H9 (cell line): ENCODE results near the gene VPS51. TPM values are rescaled to one million over a fixed set of nuclear protein-coding genes. Genes with fewer than 3 reads are reported as not detected.
A peak's percentile ranks its signal among the peaks of the same experiment; 100 is the strongest.

Experiments used
- DNase-seq: peaks from one replicate; pipeline ENCODE4 v3.0.0-alpha.2; 2017
- H2AFZ ChIP-seq: one replicate; pipeline ENCODE4 v1.6.1; 2013; ENCODE audit warnings: mild to moderate bottlenecking, low read length, control low read depth, moderate library complexity
- H2AK5ac ChIP-seq: 2 replicates; pipeline ENCODE4 v1.6.1; 2013; ENCODE audit warnings: low read length, control low read depth, mixed read lengths; ENCODE audit not compliant: insufficient read length
- H2BK120ac ChIP-seq: one replicate; pipeline ENCODE4 v1.6.1; 2013; ENCODE audit warnings: low read depth, mild to moderate bottlenecking, low read length, control low read depth, inconsistent platforms; ENCODE audit not compliant: poor library complexity, severe bottlenecking
- H2BK12ac ChIP-seq: 2 replicates; pipeline ENCODE4 v1.6.1; 2013; ENCODE audit warnings: low read length, control low read depth, mixed read lengths, low read depth; ENCODE audit not compliant: insufficient read length
- H2BK15ac ChIP-seq: 2 replicates; pipeline ENCODE4 v1.6.1; 2013; ENCODE audit warnings: low read depth, low read length, control low read depth
- H2BK20ac ChIP-seq: one replicate; pipeline ENCODE4 v1.6.1; 2013; ENCODE audit warnings: low read depth, mild to moderate bottlenecking, low read length, control low read depth, inconsistent platforms; ENCODE audit not compliant: poor library complexity, severe bottlenecking
- H2BK5ac ChIP-seq: 2 replicates; pipeline ENCODE4 v1.6.1; 2013; ENCODE audit warnings: low read length, control low read depth, mixed read lengths; ENCODE audit not compliant: insufficient read length
- H3K14ac ChIP-seq: 2 replicates; pipeline ENCODE4 v1.6.1; 2013; ENCODE audit warnings: low read length, control low read depth; ENCODE audit not compliant: insufficient read depth
- H3K18ac ChIP-seq: 2 replicates; pipeline ENCODE4 v1.6.1; 2013; ENCODE audit warnings: low read depth, mild to moderate bottlenecking, mixed read lengths, low read length, control low read depth; ENCODE audit not compliant: insufficient read length
- H3K23ac ChIP-seq: 2 replicates; pipeline ENCODE4 v1.6.1; 2013; ENCODE audit warnings: low read length, control low read depth, mixed read lengths, low read depth; ENCODE audit not compliant: insufficient read length
- H3K23me2 ChIP-seq: 2 replicates; pipeline ENCODE4 v1.6.1; 2013; ENCODE audit warnings: low read depth, mild to moderate bottlenecking, mixed read lengths, low read length, control low read depth; ENCODE audit not compliant: insufficient read length, poor library complexity, severe bottlenecking
- H3K27ac ChIP-seq: 2 replicates; pipeline ENCODE4 v1.5.1; 2013; ENCODE audit warnings: low read length, control low read depth, mixed read lengths, low read depth; ENCODE audit not compliant: insufficient read length
- H3K27me3 ChIP-seq: 2 replicates; pipeline ENCODE4 v1.6.1; 2013; ENCODE audit warnings: low read length, control low read depth, inconsistent platforms; ENCODE audit not compliant: insufficient read depth
- H3K4ac ChIP-seq: 2 replicates; pipeline ENCODE4 v1.6.1; 2013; ENCODE audit warnings: low read depth, mild to moderate bottlenecking, control low read depth, inconsistent platforms, low read length, moderate library complexity
- H3K4me1 ChIP-seq: 2 replicates; pipeline ENCODE4 v1.6.1; 2013; ENCODE audit warnings: low read length, control low read depth, inconsistent platforms; ENCODE audit not compliant: insufficient read depth
- H3K4me2 ChIP-seq: 2 replicates; pipeline ENCODE4 v1.6.1; 2013; ENCODE audit warnings: low read length, control low read depth, mixed read lengths; ENCODE audit not compliant: insufficient read length, insufficient read depth
- H3K56ac ChIP-seq: 2 replicates; pipeline ENCODE4 v1.6.1; 2013; ENCODE audit warnings: low read depth, mild to moderate bottlenecking, mixed read lengths, low read length, control low read depth; ENCODE audit not compliant: insufficient read length
- H3K79me1 ChIP-seq: 2 replicates; pipeline ENCODE4 v1.6.1; 2013; ENCODE audit warnings: low read depth, mild to moderate bottlenecking, moderate library complexity, low read length, control low read depth, inconsistent platforms; ENCODE audit not compliant: insufficient read depth, poor library complexity, severe bottlenecking
- H3K79me2 ChIP-seq: 2 replicates; pipeline ENCODE4 v1.6.1; 2013; ENCODE audit warnings: low read length, control low read depth, inconsistent platforms; ENCODE audit not compliant: insufficient read depth
- H3K9ac ChIP-seq: 2 replicates; pipeline ENCODE4 v1.6.1; 2013; ENCODE audit warnings: low read length, control low read depth, mixed read lengths; ENCODE audit not compliant: insufficient read length; ENCODE audit errors: extremely low read depth
- H3K9me3 ChIP-seq: one replicate; pipeline ENCODE4 v1.6.1; 2013; ENCODE audit warnings: low read depth, low read length, inconsistent platforms; ENCODE audit not compliant: control insufficient read depth
- H3T11ph ChIP-seq: one replicate; pipeline ENCODE4 v1.6.1; 2013; ENCODE audit warnings: mild to moderate bottlenecking, low read length, control low read depth, inconsistent platforms
- H4K20me1 ChIP-seq: one replicate; pipeline ENCODE4 v1.6.1; 2013; ENCODE audit not compliant: control insufficient read depth, insufficient read length, insufficient read depth
- H4K5ac ChIP-seq: 2 replicates; pipeline ENCODE4 v1.6.1; 2013; ENCODE audit warnings: low read depth, mild to moderate bottlenecking, mixed read lengths, low read length, control low read depth; ENCODE audit not compliant: insufficient read length
- H4K8ac ChIP-seq: replicated peaks from 2 replicates; pipeline ENCODE4 v1.6.1; 2013; ENCODE audit warnings: low read length, control low read depth, mixed read lengths, low read depth; ENCODE audit not compliant: insufficient read length
- H4K91ac ChIP-seq: 2 replicates; pipeline ENCODE4 v1.6.1; 2013; ENCODE audit warnings: low read depth, mild to moderate bottlenecking, moderate library complexity, mixed read lengths, low read length, control low read depth; ENCODE audit not compliant: insufficient read length
- H3K27ac Mint-ChIP-seq, 3 experiments: 2 replicates in 2 of 3; 3 replicates in 1 of 3; pipeline ENCODE4 v1.8.0; 2020 to 2021; ENCODE audit warnings: mixed read lengths in 3 of 3, mild to moderate bottlenecking in 1 of 3, moderate library complexity in 1 of 3
- H3K27me3 Mint-ChIP-seq: 2 replicates; pipeline ENCODE4 v1.8.0; 2021; ENCODE audit warnings: low read depth, mild to moderate bottlenecking, moderate library complexity, mixed read lengths
- H3K36me3 Mint-ChIP-seq, 3 experiments: 2 replicates in 2 of 3; 3 replicates in 1 of 3; pipeline ENCODE4 v1.8.0; 2020 to 2021; ENCODE audit warnings: low read depth in 3 of 3, mixed read lengths in 3 of 3; ENCODE audit not compliant: insufficient read depth in 1 of 3
- H3K4me1 Mint-ChIP-seq, 2 experiments: 2 replicates each; pipeline ENCODE4 v1.8.0; 2020; ENCODE audit warnings: mixed read lengths in 2 of 2
- H3K4me3 Mint-ChIP-seq, 2 experiments: 2 replicates in 1 of 2; 3 replicates in 1 of 2; pipeline ENCODE4 v1.8.0; 2020 to 2021; ENCODE audit warnings: mild to moderate bottlenecking in 2 of 2, mixed read lengths in 2 of 2, moderate library complexity in 1 of 2
- H3K9me3 Mint-ChIP-seq, 2 experiments: 2 replicates in 1 of 2; 3 replicates in 1 of 2; pipeline ENCODE4 v1.8.0; 2020; ENCODE audit warnings: mild to moderate bottlenecking in 2 of 2, mixed read lengths in 2 of 2, moderate library complexity in 1 of 2
- WGBS: extraction: QIAGEN DNeasy Blood & Tissue Kit; methylation state at CpG from one replicate; pipeline ENCODE4 v1.1.7; 2013; ENCODE audit warnings: missing lambda C conversion rate, low lambda C conversion rate, mixed read lengths; ENCODE audit not compliant: insufficient read length; ENCODE audit errors: extremely low coverage; 5-methylcytosine and 5-hydroxymethylcytosine counted together
- total RNA-seq: library from RNA; stranded (reverse); gene quantifications from 2 replicates; pipeline ENCODE4 v1.2.1, GENCODE V29; 2021
- TF ChIP-seq, protein P1 (sequence below): fragments of 200-600 bp; sonication (generic); conservative IDR thresholded peaks from 3 replicates; pipeline ENCODE4 v1.8.0; 2021; ENCODE audit warnings: antibody characterized with exemption, mild to moderate bottlenecking

Gene VPS51
- total RNA-seq, 1 experiment from 2014 or later = 94.7 TPM

DNA sequence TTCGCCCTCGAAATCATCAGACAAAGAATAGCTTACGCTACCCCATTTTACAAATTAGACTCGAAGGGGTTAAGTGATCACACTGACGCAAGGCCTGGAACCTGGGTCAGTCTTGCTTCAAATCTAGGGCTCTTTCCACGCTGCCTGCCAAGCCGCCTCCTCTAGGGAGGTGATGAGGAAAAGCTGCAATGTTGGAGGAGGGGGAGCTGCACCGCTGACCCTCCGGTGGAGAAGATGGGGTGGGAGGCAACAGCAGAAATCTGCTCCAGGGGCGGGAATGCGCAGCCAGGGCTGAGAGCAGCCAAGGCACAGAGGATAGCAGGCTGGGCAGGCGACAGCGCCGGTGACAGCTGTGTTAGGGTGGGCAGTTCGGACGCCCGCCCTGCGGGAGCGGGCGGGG, 37.7 kb downstream of the VPS51 start:
- Histone ChIP-seq H3K9me3 (no peaks in the 10 kb centered on the region), H3K79me2 (no peaks in the 10 kb centered on the region), H3K27me3 (no peaks in the 10 kb centered on the region), H3K4ac (no peak overlapping the region), H3K56ac (no peak overlapping the region), H3K14ac (no peak overlapping the region), H2AFZ (no peak overlapping the region), H3K23me2 (peaks cover 14% of the 10 kb centered on the region), H4K8ac (no peak overlapping the region), H2BK5ac (no peak overlapping the region), H3K18ac (no peak overlapping the region), H2BK15ac (no peak overlapping the region), H4K5ac (no peak overlapping the region), H3K79me1 (no peaks in the 10 kb centered on the region), H3T11ph (no peak overlapping the region), H2BK120ac (no peak overlapping the region), H4K91ac (no peak overlapping the region), H2AK5ac (no peak overlapping the region), H3K4me1 (no peaks in the 10 kb centered on the region), H4K20me1 (no peaks in the 10 kb centered on the region), H3K27ac (no peak overlapping the region), H3K4me2 (peak overlapping the region; percentile 58), H2BK20ac (no peak overlapping the region), H3K23ac (no peak overlapping the region), H2BK12ac (no peak overlapping the region), H3K9ac (peak overlapping the region; percentile 96)
- H3K27ac Mint-ChIP-seq = peak overlapping the region; percentile 100; a peak in 6 of 7 replicates
- TF ChIP-seq, protein P1, sequence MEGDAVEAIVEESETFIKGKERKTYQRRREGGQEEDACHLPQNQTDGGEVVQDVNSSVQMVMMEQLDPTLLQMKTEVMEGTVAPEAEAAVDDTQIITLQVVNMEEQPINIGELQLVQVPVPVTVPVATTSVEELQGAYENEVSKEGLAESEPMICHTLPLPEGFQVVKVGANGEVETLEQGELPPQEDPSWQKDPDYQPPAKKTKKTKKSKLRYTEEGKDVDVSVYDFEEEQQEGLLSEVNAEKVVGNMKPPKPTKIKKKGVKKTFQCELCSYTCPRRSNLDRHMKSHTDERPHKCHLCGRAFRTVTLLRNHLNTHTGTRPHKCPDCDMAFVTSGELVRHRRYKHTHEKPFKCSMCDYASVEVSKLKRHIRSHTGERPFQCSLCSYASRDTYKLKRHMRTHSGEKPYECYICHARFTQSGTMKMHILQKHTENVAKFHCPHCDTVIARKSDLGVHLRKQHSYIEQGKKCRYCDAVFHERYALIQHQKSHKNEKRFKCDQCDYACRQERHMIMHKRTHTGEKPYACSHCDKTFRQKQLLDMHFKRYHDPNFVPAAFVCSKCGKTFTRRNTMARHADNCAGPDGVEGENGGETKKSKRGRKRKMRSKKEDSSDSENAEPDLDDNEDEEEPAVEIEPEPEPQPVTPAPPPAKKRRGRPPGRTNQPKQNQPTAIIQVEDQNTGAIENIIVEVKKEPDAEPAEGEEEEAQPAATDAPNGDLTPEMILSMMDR = no peak
- H3K4me1 Mint-ChIP-seq = peaks cover 19 to 23% of the 10 kb centered on the region in 2 experiments
- peaks cover 5 to 31% (median 26%) of the 10 kb centered on the region in 3 experiments; a peak in 6 of 7 replicates for H3K36me3 Mint-ChIP-seq
- DNase-seq = no peak
- no CpG with 5 or more reads among the region's 20 CpGs for WGBS
- H3K4me3 Mint-ChIP-seq = peak overlapping the region; percentile 93 to 95
- H3K27me3 Mint-ChIP-seq = no peaks in the 10 kb centered on the region
- no peaks in the 10 kb centered on the region; a peak in 1 of 5 replicates for H3K9me3 Mint-ChIP-seq
